SH-SY5Y (cell line): ENCODE results near the gene ZNF26.

Experiments
- GATA2 ChIP-seq: IDR thresholded peaks from 2 replicates; pipeline ENCODE4 v1.6.1; 2011; ENCODE audit warnings: mild to moderate bottlenecking, low read depth, low read length
- GATA3 ChIP-seq: IDR thresholded peaks from 2 replicates; pipeline ENCODE4 v1.6.1; 2011; ENCODE audit warnings: low read depth, mild to moderate bottlenecking, low read length, moderate library complexity

DNA sequence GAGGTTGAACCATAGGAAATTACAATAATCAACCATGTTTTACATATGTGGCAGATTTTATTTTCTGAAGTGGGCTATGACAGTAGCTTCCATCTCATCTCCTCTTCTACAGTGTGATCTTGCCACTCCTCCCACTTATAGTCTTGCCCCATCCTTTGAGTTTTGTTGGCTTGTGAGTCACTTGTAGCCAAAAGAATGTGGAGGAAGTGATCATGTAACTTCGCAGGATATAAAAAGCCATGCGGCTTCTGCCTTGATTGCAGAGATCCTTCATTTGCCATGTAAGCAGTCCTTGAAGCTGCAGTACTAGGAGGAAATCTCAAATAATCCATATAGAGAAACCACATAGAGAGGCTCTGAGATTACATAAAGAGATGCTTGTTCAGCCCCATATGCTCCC is 37.4 kb downstream of the ZNF26 start:
- TF ChIP-seq GATA2 = no peak
- no peak for TF ChIP-seq GATA3
